Transverse colon (tissue), 4 donors: Measurements from ENCODE around the gene CDKAL1. TPM values are rescaled to one million over a fixed set of nuclear protein-coding genes. Genes with fewer than 3 reads are reported as not detected.
A peak's percentile ranks its signal among the peaks of the same experiment; 100 is the strongest.

Experiments
- DNase-seq: peaks from one replicate; pipeline ENCODE4 v3.0.0-alpha.2; 2019
- H3K27ac ChIP-seq, 4 donors: fragments of 200-600 bp; sonication (generic); 2 replicates each; pipeline ENCODE4 v1.5.1; 2016 to 2018; ENCODE audit warnings: inconsistent platforms in 4 of 4
- H3K27me3 ChIP-seq: fragments of 200-600 bp; sonication (generic); 2 replicates; pipeline ENCODE4 v1.5.1; 2017; ENCODE audit warnings: inconsistent platforms
- H3K36me3 ChIP-seq, 4 donors: fragments of 200-600 bp; sonication (generic); 2 replicates each; pipeline ENCODE4 v1.5.1; 2017 to 2019; ENCODE audit warnings: inconsistent platforms in 4 of 4
- H3K4me1 ChIP-seq, 4 donors: fragments of 200-600 bp; sonication (generic); 2 replicates each; pipeline ENCODE4 v1.5.1; 2017 to 2020; ENCODE audit warnings: inconsistent platforms in 4 of 4
- H3K4me3 ChIP-seq, 4 donors: fragments of 200-600 bp; sonication (generic); 1 replicate in 1 of 4; 2 replicates in 3 of 4; pipeline versions ENCODE4 v1.5.1 to v1.6.1; 2017 to 2019; ENCODE audit warnings: inconsistent platforms in 4 of 4
- H3K9me3 ChIP-seq, 2 donors: fragments of 200-600 bp; sonication (generic); 2 replicates each; pipeline ENCODE4 v1.5.1; 2017 to 2019; ENCODE audit warnings: inconsistent platforms in 2 of 2
- CTCF ChIP-seq, 5 experiments: fragments of 200-600 bp in 3 of 5; fragments of 450-650 bp in 2 of 5; sonication (generic) in 3 of 5; IDR thresholded peaks; 1 replicate in 2 of 5; 2 replicates in 3 of 5; pipeline ENCODE4 v1.5.1; 2016 to 2017; ENCODE audit warnings: antibody characterized with exemption in 5 of 5, inconsistent platforms in 3 of 5, mild to moderate bottlenecking in 2 of 5, moderate library complexity in 1 of 5
- EP300 ChIP-seq: sonication (generic); formaldehyde crosslinking; IDR thresholded peaks from one replicate; pipeline ENCODE4 v1.6.1; 2017; ENCODE audit warnings: antibody characterized with exemption, low read depth
- POLR2A ChIP-seq: fragments of 450-650 bp; IDR thresholded peaks from one replicate; pipeline ENCODE4 v1.6.1; 2016; ENCODE audit warnings: antibody characterized with exemption, mild to moderate bottlenecking, moderate library complexity
- POLR2AphosphoS5 ChIP-seq, 3 donors: sonication (generic); formaldehyde crosslinking; IDR thresholded peaks; one replicate each; pipeline ENCODE4 v1.6.1; 2016; ENCODE audit warnings: antibody characterized with exemption in 3 of 3
- WGBS, 2 donors: methylation state at CpG; one replicate each; pipeline ENCODE4 v1.1.5; 2018; ENCODE audit warnings: low coverage in 1 of 2; 5-methylcytosine and 5-hydroxymethylcytosine counted together
- in situ Hi-C, 4 donors: fragments of 200-750 bp; cut with MboI; loops; one replicate each; pipeline versions ENCODE4 v1.15.0 to v1.15.1; 2017; ENCODE audit warnings: low sequenced_read_pairs in 3 of 4, low pct_ligation_motif_present in 1 of 4, low pct_unique_long_range_greater_than_20kb in 1 of 4
- intact Hi-C: fragments of 100-400 bp; cut with DNase I; formaldehyde crosslinking; loops from one replicate; pipeline ENCODE4 v1.15.1; 2023; ENCODE audit warnings: low total_unique reads
- total RNA-seq, 4 donors: library from RNA; depleted of rRNA; stranded (reverse); fragments of >200 nt; gene quantifications; one replicate each; pipeline ENCODE4 v1.1.0, GENCODE V29; 2016

Gene CDKAL1
- total RNA-seq, 4 donors from 2014 or later: 4.8 to 21.7 (median 12.5) TPM

- H3K4me1 ChIP-seq: peaks cover 0 to 8% (median 3%) of the 10 kb centered on the region in 4 donors
- no peak for TF ChIP-seq CTCF (IDR thresholded peaks at IDR 0.05)
- no peak for TF ChIP-seq POLR2A
- TF ChIP-seq POLR2AphosphoS5 (IDR thresholded peaks at IDR 0.05): no peak
- no peak for TF ChIP-seq EP300
- 73 to 79% methylated on average over 3 of the region's 3 CpGs for WGBS, 2 donors
- no peak overlapping the region for H3K27ac ChIP-seq
- no peaks in the 10 kb centered on the region for H3K36me3 ChIP-seq
- DNase-seq: no peak
- H3K4me3 ChIP-seq: no peak overlapping the region
- H3K9me3 ChIP-seq: no peaks in the 10 kb centered on the region
- intact Hi-C loops (loop anchor here (5.0 kb wide), 1 partner anchor 648 kb away; no protein-coding TSS in a partner anchor), in situ Hi-C loops (no loop called here)
- H3K27me3 ChIP-seq: no peaks in the 10 kb centered on the region
Observed at GRCh38 chr6:21003780-21004541, 469.7 kb downstream of the CDKAL1 start.

GRCh38 chr6:21005816-21006570 is 471.7 kb downstream of the CDKAL1 start:
- 44 to 64% methylated on average over 3 of the region's 3 CpGs for WGBS, 2 donors
- intact Hi-C loops (no loop called here), in situ Hi-C loops (no loop called here)
- no peaks in the 10 kb centered on the region for H3K27me3 ChIP-seq
- H3K27ac ChIP-seq: no peak overlapping the region
- DNase-seq: no peak
- H3K9me3 ChIP-seq: no peaks in the 10 kb centered on the region
- no peak overlapping the region for H3K4me3 ChIP-seq
- H3K36me3 ChIP-seq: no peaks in the 10 kb centered on the region
- no peak for TF ChIP-seq POLR2A
- TF ChIP-seq POLR2AphosphoS5 (IDR thresholded peaks at IDR 0.05): no peak
- peaks cover 0 to 8% (median 3%) of the 10 kb centered on the region in 4 donors for H3K4me1 ChIP-seq

GRCh38 chr6:21019614-21020013 is 485.4 kb downstream of the CDKAL1 start:
- H3K9me3 ChIP-seq: no peaks in the 10 kb centered on the region
- H3K4me3 ChIP-seq: no peak overlapping the region
- H3K36me3 ChIP-seq: no peaks in the 10 kb centered on the region
- intact Hi-C loops (no loop called here), in situ Hi-C loops (no loop called here)
- no peak for DNase-seq
- no peak for TF ChIP-seq POLR2AphosphoS5 (IDR thresholded peaks at IDR 0.05)
- no peak for TF ChIP-seq EP300
- no peak for TF ChIP-seq POLR2A
- TF ChIP-seq CTCF (IDR thresholded peaks at IDR 0.05): no peak
- H3K4me1 ChIP-seq: peaks cover 0 to 8% (median 0%) of the 10 kb centered on the region in 4 donors
- H3K27ac ChIP-seq: no peak overlapping the region
- 91 to 95% methylated on average over 2 of the region's 2 CpGs for WGBS, 2 donors
- no peaks in the 10 kb centered on the region for H3K27me3 ChIP-seq

DNA sequence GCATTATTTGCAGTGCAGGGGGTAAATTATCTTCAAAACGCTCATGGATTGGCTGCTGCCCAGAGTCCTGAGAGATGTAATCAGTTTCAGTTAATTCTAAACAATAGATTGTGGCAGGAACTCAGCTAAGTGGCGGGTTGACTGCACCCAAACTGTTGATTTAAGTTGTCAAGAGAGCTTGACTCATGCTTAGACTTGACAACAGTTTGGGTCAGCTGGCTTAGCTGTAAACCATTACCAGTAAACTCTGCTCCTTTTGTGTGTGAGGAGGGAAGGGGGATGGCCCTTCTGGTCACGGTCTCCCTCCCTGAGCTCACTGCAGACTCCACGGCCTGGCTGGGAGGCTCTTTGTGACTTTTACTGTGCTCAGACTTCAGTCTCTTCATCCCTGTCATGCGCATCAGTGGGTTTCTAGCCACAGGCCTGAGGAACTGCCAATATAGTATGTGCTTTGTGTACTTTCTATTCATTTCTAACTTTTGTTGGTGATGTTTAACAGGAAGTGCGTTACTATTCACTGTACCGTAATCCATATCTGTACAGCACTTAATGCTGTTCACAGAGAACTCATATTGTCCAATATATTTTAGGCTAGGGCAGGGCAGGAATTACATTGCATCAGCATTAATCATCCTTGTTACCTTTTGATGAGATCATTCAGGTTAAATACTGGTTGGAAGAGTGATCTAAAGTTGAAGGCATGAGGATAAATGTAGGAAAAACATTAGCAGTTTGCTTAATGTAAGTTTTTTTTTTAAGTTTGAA is 488.3 kb downstream of the CDKAL1 start:
- intact Hi-C loops (no loop called here), in situ Hi-C loops (no loop called here)
- Histone ChIP-seq H3K27ac (peak overlapping the region in 1 of 4 donors; percentile 57), H3K36me3 (no peaks in the 10 kb centered on the region), H3K9me3 (no peaks in the 10 kb centered on the region), H3K4me1 (peaks cover 0 to 8% (median 0%) of the 10 kb centered on the region in 4 donors), H3K27me3 (no peaks in the 10 kb centered on the region), H3K4me3 (no peak overlapping the region)
- TF ChIP-seq EP300 (no peak), POLR2AphosphoS5 (IDR thresholded peaks at IDR 0.05) (no peak), POLR2A (no peak), CTCF (IDR thresholded peaks at IDR 0.05) (no peak)
- DNase-seq: no peak
- 63 to 64% methylated on average over 5 to 7 of the region's 7 CpGs for WGBS, 2 donors
